H1 (cell line): ENCODE measurements around the gene PIK3R1. TPM values are rescaled to one million over a fixed set of nuclear protein-coding genes. Genes with fewer than 3 reads are reported as not detected.

Source experiments
- CTCF ChIA-PET: fragments of 300-600 bp; sonication (Branson Sonifier 250); formaldehyde crosslinking; loops from one replicate; lab custom pipeline; 2021; ENCODE audit not compliant: partially characterized antibody; lab: Charles Lee
- POLR2A ChIA-PET: fragments of 300-600 bp; sonication (Branson Sonifier 250); formaldehyde crosslinking; loops from one replicate; lab custom pipeline; 2021; ENCODE audit warnings: inconsistent platforms; ENCODE audit not compliant: partially characterized antibody; lab: Charles Lee
- DNase-seq, 2 experiments: peaks; one replicate each; pipeline versions ENCODE4 v3.0.0 to v3.0.0-alpha.2; 2010 to 2022; ENCODE audit warnings: low spot score in 2 of 2, low read depth in 1 of 2, mixed read lengths in 1 of 2
- FAIRE-seq: peaks from 2 replicates; lab custom pipeline; 2011; peaks lifted over from hg19 to GRCh38; lab: Jason Lieb, UNC
- H2AFZ ChIP-seq: 2 replicates; pipeline ENCODE4 v1.8.1; 2012; ENCODE audit warnings: low read length, inconsistent platforms
- H2AK5ac ChIP-seq: 2 replicates; pipeline ENCODE4 v1.6.1; 2013; ENCODE audit warnings: low read depth, low read length
- H2BK120ac ChIP-seq: replicated peaks from 2 replicates; pipeline ENCODE3; 2013; ENCODE audit warnings: low read depth, low read length, inconsistent platforms
- H2BK12ac ChIP-seq: 2 replicates; pipeline ENCODE4 v1.6.1; 2013; ENCODE audit warnings: low read depth, low read length
- H2BK15ac ChIP-seq: 2 replicates; pipeline ENCODE4 v1.6.1; 2013; ENCODE audit warnings: low read length
- H2BK20ac ChIP-seq: 2 replicates; pipeline ENCODE4 v1.6.1; 2013; ENCODE audit warnings: low read length
- H2BK5ac ChIP-seq: 2 replicates; pipeline ENCODE4 v1.6.1; 2013; ENCODE audit warnings: low read depth, low read length
- H3K14ac ChIP-seq: 2 replicates; pipeline ENCODE4 v1.6.1; 2013; ENCODE audit warnings: inconsistent platforms; ENCODE audit not compliant: insufficient read length
- H3K18ac ChIP-seq: 2 replicates; pipeline ENCODE4 v1.6.1; 2013; ENCODE audit warnings: low read length; ENCODE audit errors: extremely low read depth
- H3K23ac ChIP-seq: 2 replicates; pipeline ENCODE4 v1.6.1; 2013; ENCODE audit warnings: inconsistent platforms; ENCODE audit not compliant: insufficient read length
- H3K23me2 ChIP-seq: 2 replicates; pipeline ENCODE4 v1.6.1; 2013; ENCODE audit warnings: low read depth, low read length
- H3K27ac ChIP-seq: 2 replicates; pipeline ENCODE4 v1.6.1; 2011; ENCODE audit warnings: low read depth, low read length, inconsistent platforms
- H3K27me3 ChIP-seq, 4 experiments: replicated peaks in 1 of 4; 1 replicate in 1 of 4; 2 replicates in 3 of 4; pipeline versions ENCODE4 v1.6.1 to v1.8.1; 2011 to 2013; ENCODE audit warnings: low read length in 3 of 4, mild to moderate bottlenecking in 3 of 4, inconsistent platforms in 2 of 4, mixed read lengths in 2 of 4, moderate library complexity in 1 of 4; ENCODE audit not compliant: control insufficient read depth in 3 of 4, insufficient read depth in 3 of 4; ENCODE audit errors: extremely low read depth in 1 of 4
- H3K36me3 ChIP-seq, 4 experiments: 2 replicates each; pipeline versions ENCODE4 v1.6.1 to v1.8.1; 2011 to 2013; ENCODE audit warnings: mild to moderate bottlenecking in 4 of 4, low read length in 3 of 4, moderate library complexity in 2 of 4, control low read depth in 1 of 4, inconsistent platforms in 1 of 4; ENCODE audit not compliant: insufficient read depth in 4 of 4, control insufficient read depth in 2 of 4
- H3K4ac ChIP-seq: replicated peaks from 2 replicates; pipeline ENCODE3; 2013; ENCODE audit warnings: low read length, low read depth, mixed read lengths, inconsistent platforms; ENCODE audit not compliant: insufficient read length
- H3K4me1 ChIP-seq, 4 experiments: replicated peaks in 1 of 4; 1 replicate in 1 of 4; 2 replicates in 3 of 4; pipeline versions ENCODE4 v1.6.1 to v1.8.1; 2011 to 2013; ENCODE audit warnings: low read length in 3 of 4, inconsistent platforms in 2 of 4, mixed read lengths in 1 of 4; ENCODE audit not compliant: insufficient read depth in 4 of 4, control insufficient read depth in 3 of 4
- H3K4me2 ChIP-seq, 2 experiments: 2 replicates each; pipeline versions ENCODE4 v1.6.1 to v1.8.1; 2011 to 2013; ENCODE audit warnings: low read depth in 2 of 2, low read length in 2 of 2, control low read depth in 1 of 2, inconsistent platforms in 1 of 2, mild to moderate bottlenecking in 1 of 2; ENCODE audit not compliant: insufficient read depth in 1 of 2
- H3K4me3 ChIP-seq, 4 experiments: fragments of 200-600, 300-600 bp in 1 of 4; sonication (generic), shearing (Covaris generic), sonication (Bioruptor Twin) in 1 of 4; 2 replicates each; pipeline versions ENCODE4 v1.5.1 to v1.8.1; 2011 to 2016; ENCODE audit warnings: low read length in 4 of 4, low read depth in 3 of 4, control low read depth in 2 of 4, inconsistent platforms in 2 of 4, mild to moderate bottlenecking in 2 of 4, mixed read lengths in 1 of 4, moderate library complexity in 1 of 4; ENCODE audit not compliant: insufficient read depth in 2 of 4; ENCODE audit errors: extremely low read depth in 1 of 4
- H3K56ac ChIP-seq: replicated peaks from 2 replicates; pipeline ENCODE3; 2013; ENCODE audit warnings: low read depth, mild to moderate bottlenecking, mixed read lengths, low read length, inconsistent platforms; ENCODE audit not compliant: insufficient read length
- H3K79me1 ChIP-seq: 2 replicates; pipeline ENCODE4 v1.6.1; 2013; ENCODE audit warnings: low read depth, low read length, control low read depth
- H3K79me2 ChIP-seq, 2 experiments: 2 replicates each; pipeline versions ENCODE4 v1.6.1 to v1.8.1; 2012 to 2013; ENCODE audit warnings: low read length in 2 of 2, mild to moderate bottlenecking in 2 of 2, inconsistent platforms in 1 of 2; ENCODE audit not compliant: insufficient read depth in 2 of 2, control insufficient read depth in 1 of 2
- H3K9ac ChIP-seq, 4 experiments: replicated peaks in 1 of 4; 1 replicate in 1 of 4; 2 replicates in 3 of 4; pipeline versions ENCODE4 v1.6.1 to v1.8.1; 2011 to 2013; ENCODE audit warnings: low read depth in 3 of 4, low read length in 3 of 4, control low read depth in 2 of 4, mild to moderate bottlenecking in 2 of 4, moderate library complexity in 2 of 4, inconsistent platforms in 1 of 4; ENCODE audit errors: extremely low read depth in 1 of 4
- H3K9me3 ChIP-seq, 2 experiments: 2 replicates each; pipeline versions ENCODE4 v1.6.1 to v1.8.1; 2012 to 2013; ENCODE audit warnings: mild to moderate bottlenecking in 2 of 2, moderate library complexity in 2 of 2, control low read depth in 1 of 2, inconsistent platforms in 1 of 2, low read depth in 1 of 2, low read length in 1 of 2, mixed read lengths in 1 of 2; ENCODE audit not compliant: insufficient read depth in 2 of 2
- H4K20me1 ChIP-seq, 2 experiments: replicated peaks in 1 of 2; 2 replicates each; pipeline versions ENCODE3 to v1.8.1; 2011 to 2013; ENCODE audit warnings: inconsistent platforms in 2 of 2, low read length in 2 of 2, mild to moderate bottlenecking in 1 of 2; ENCODE audit not compliant: insufficient read depth in 2 of 2, control insufficient read depth in 1 of 2
- H4K5ac ChIP-seq: 2 replicates; pipeline ENCODE4 v1.6.1; 2013; ENCODE audit warnings: low read length, low read depth, mixed read lengths, inconsistent platforms; ENCODE audit not compliant: insufficient read length
- H4K8ac ChIP-seq: 2 replicates; pipeline ENCODE4 v1.8.0; 2013; ENCODE audit warnings: mild to moderate bottlenecking, moderate library complexity, low read length, inconsistent platforms; ENCODE audit not compliant: insufficient read depth; ENCODE audit errors: extremely low read depth
- H4K91ac ChIP-seq: replicated peaks from 2 replicates; pipeline ENCODE3; 2013; ENCODE audit warnings: low read length, mixed read lengths, inconsistent platforms; ENCODE audit not compliant: insufficient read length
- BCL11A ChIP-seq, 2 experiments: IDR thresholded peaks; one replicate each; pipeline ENCODE4 v1.6.1; 2011; ENCODE audit warnings: low read depth in 2 of 2, low read length in 2 of 2, mild to moderate bottlenecking in 2 of 2
- POLR2A ChIP-seq, 2 experiments: IDR thresholded peaks; 1 replicate in 1 of 2; 2 replicates in 1 of 2; pipeline ENCODE4 v1.6.1; 2011; ENCODE audit warnings: low read depth in 2 of 2, low read length in 2 of 2, mild to moderate bottlenecking in 2 of 2; ENCODE audit errors: control extremely low read depth in 1 of 2
- RNF2 ChIP-seq: fragments of 200-900, 300-1000 bp; sonication (generic); IDR thresholded peaks from 2 replicates; pipeline ENCODE4 v1.7.1; 2016; ENCODE audit warnings: borderline replicate concordance, low read depth, mild to moderate bottlenecking, antibody characterized with exemption, low read length; ENCODE audit not compliant: poor library complexity, severe bottlenecking; ENCODE audit errors: missing control alignments
- SIRT6 ChIP-seq: IDR thresholded peaks from one replicate; pipeline ENCODE4 v1.7.1; 2012; ENCODE audit warnings: low read length, inconsistent platforms
- TEAD4 ChIP-seq: IDR thresholded peaks from 2 replicates; pipeline ENCODE4 v1.6.1; 2012; ENCODE audit warnings: low read depth, low read length, inconsistent platforms, mixed read lengths
- WGBS, 2 experiments: shearing (Covaris generic) in 1 of 2; methylation state at CpG; one replicate each; pipeline versions ENCODE4 v1.1.6 to v1.1.7; 2013 to 2015; ENCODE audit warnings: low lambda C conversion rate in 2 of 2, mixed read lengths in 2 of 2, inconsistent platforms in 1 of 2, low coverage in 1 of 2, missing lambda C conversion rate in 1 of 2; ENCODE audit not compliant: insufficient replicate concordance in 2 of 2, insufficient coverage in 1 of 2, insufficient read length in 1 of 2; ENCODE audit errors: extremely low coverage in 1 of 2, missing lambda C conversion rate in 1 of 2; 5-methylcytosine and 5-hydroxymethylcytosine counted together
- polyA plus RNA-seq, 7 experiments: library from polyadenylated mRNA; depleted of rRNA in 3 of 7; stranded (reverse) in 5 of 7; unstranded in 2 of 7; fragments of >200 nt in 5 of 7; fragments of 200-250 nt in 2 of 7; gene quantifications; 1 replicate in 5 of 7; 2 replicates in 1 of 7; 4 replicates in 1 of 7; pipeline versions ENCODE4 v1.2.1 to v1.2.3, GENCODE V29; 2011 to 2013; ENCODE audit warnings: missing spikeins in 2 of 7, mixed read lengths in 2 of 7
- total RNA-seq: library from RNA; stranded (reverse); fragmentation: NEBNext Ultra II Directional; extraction: Animal tissue kit (Norgen Biotek cat#: 25700); gene quantifications from 2 replicates; pipeline ENCODE4 v1.2.1, GENCODE V29; 2021

Gene PIK3R1
- total and polyA plus RNA-seq, 2 of the 8 experiments (the other 6 are each of a cell fraction or from before 2014, with no cell fraction given): 2.3 to 13.7 TPM

DNA sequence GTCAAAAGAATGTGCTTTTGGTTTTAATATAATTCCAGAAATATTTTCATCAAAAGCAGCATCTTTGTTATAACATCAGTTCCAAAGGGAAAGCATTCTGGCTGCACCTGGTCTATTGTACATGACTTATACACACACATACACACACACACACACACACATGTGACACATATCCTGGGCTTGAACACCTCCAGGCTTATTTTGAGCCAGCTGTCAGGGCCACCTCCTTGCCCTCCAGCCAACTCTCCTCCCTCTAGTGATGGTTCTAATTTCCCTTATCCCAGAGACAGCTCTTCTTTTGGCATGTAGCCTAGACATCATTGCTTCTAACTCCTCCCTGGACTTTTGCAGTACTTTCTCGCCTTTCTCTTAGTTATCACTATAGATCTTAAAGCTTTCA, 115.0 kb downstream of the PIK3R1 start:
- H3K9ac ChIP-seq: no peak overlapping the region
- no peak overlapping the region for H3K56ac ChIP-seq
- no peak overlapping the region for H3K18ac ChIP-seq
- H3K27me3 ChIP-seq: no peaks in the 10 kb centered on the region
- no peak overlapping the region for H3K14ac ChIP-seq
- no peak for DNase-seq
- 77% methylated on average over 1 of the region's 1 CpG; no CpG with 5 or more reads in 1 of the 2 experiments for WGBS, 2 experiments
- no peaks in the 10 kb centered on the region; the same call in 1 of the 2 replicates for H3K23me2 ChIP-seq
- no peak overlapping the region for H2BK20ac ChIP-seq
- no peak overlapping the region for H2BK15ac ChIP-seq
- no peak overlapping the region for H4K91ac ChIP-seq
- no peaks in the 10 kb centered on the region for H4K20me1 ChIP-seq
- no peaks in the 10 kb centered on the region for H3K36me3 ChIP-seq
- H4K8ac ChIP-seq: no peak overlapping the region
- no peak overlapping the region for H3K4me3 ChIP-seq
- no peaks in the 10 kb centered on the region for H3K4me1 ChIP-seq
- FAIRE-seq: no peak
- H3K9me3 ChIP-seq: no peaks in the 10 kb centered on the region
- no peak for TF ChIP-seq TEAD4
- TF ChIP-seq SIRT6: no peak
- no peak for TF ChIP-seq RNF2
- TF ChIP-seq BCL11A (IDR thresholded peaks at IDR 0.05; ENCODE audit: low read depth in 2 of 2, low read length in 2 of 2): no peak
- no peak for TF ChIP-seq POLR2A (IDR thresholded peaks at IDR 0.05; ENCODE audit: control extremely low read depth in 1 of 2, low read depth in 2 of 2, low read length in 2 of 2)
- no peak overlapping the region for H3K4me2 ChIP-seq
- H4K5ac ChIP-seq: no peak overlapping the region
- ChIA-PET POLR2A (no interaction called here), CTCF (interaction anchor here (1.0 to 2.1 kb wide), 2 partner anchors 18 to 56 kb away, joined by 3 to 7 read pairs; no protein-coding TSS in a partner anchor)
- H2BK5ac ChIP-seq: no peak overlapping the region
- no peak overlapping the region for H2BK120ac ChIP-seq
- H2BK12ac ChIP-seq: no peak overlapping the region
- H2AK5ac ChIP-seq: no peak overlapping the region
- H3K79me1 ChIP-seq: no peaks in the 10 kb centered on the region
- no peak overlapping the region for H2AFZ ChIP-seq
- H3K23ac ChIP-seq: no peak overlapping the region
- H3K27ac ChIP-seq: no peak overlapping the region
- no peak overlapping the region for H3K4ac ChIP-seq
- H3K79me2 ChIP-seq: no peaks in the 10 kb centered on the region
